Measurements from ENCODE around the gene AKNAD1.
"Not testable (repeated sequence)": the region's sequence is repeated elsewhere in the genome, so short reads cannot be mapped to it uniquely, and the experiment has no call there.

Gene AKNAD1

GRCh38 chr1:108829498-108829916 lies 27.4 kb downstream of the AKNAD1 start:
- no peak for DNase-seq

DNA sequence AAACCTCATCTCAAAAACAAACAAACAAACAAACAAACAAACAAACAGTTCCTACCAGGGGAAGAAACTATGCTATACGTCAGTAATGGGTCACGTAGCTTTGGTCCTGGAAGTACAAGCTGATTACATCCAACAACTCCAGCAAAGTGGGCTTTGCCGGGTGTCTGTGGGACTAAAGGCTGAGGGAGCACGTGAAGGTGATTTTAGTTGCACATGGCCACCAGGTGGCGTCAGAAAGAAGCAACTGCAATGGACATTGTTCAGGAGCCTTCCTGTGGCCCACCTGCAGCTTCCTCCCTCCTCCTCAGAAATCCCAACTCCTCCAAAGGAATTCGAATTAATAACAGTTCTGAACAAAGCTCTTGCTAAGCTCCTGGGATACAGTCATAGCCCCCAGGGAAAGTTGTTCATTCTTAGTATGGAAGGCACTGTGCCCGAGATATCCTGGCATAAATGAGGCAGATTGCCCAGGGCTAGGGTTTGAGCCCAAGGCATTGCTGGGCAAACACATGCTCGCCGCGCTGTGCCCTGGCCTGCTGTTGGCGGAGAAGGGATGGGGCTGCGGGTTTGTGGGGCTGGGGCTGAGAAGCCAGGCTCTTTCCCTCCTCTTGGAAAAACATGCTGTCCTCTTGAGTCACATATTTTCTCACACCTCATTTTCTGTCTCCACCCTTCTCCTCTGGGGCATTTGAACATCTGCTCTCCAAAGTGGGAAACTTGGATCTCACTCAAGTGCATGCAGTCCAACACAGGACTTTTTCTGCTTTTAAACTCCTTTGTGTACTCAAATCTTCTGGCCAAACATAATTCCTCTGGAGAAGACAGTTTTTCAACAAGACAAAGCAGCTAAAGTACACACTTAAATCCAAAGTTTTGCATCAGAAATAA lies 28.6 kb downstream of the AKNAD1 start:
- peak; percentile 33 to 55 (median 49) for DNase-seq

DNA sequence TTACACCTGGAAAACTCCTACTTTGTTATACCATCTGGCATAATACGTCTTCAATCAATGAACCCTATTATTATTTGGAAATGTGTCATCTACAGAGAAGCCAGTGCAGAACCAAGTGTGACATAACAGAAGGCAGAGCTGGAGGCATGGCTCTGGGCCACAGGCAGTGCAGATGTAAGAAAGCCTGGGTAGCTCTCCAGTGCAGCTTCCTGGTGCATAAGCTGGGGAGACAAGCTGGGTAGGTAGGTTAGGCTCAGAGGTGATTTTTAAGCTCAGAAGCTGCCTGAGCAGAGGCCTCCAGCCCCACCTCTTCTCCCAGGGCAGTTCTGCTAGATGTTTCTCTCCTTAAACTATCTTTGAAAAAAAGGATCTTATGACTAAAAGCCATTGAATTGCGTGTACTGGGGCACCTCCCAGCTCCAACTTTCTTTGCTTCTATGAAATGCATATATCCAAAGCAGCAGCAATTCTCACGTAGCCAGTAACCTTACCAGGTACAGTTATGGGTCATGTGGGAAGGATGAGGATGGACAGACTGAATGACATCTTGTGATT lies 30.7 kb downstream of the AKNAD1 start:
- DNase-seq = no peak

DNA sequence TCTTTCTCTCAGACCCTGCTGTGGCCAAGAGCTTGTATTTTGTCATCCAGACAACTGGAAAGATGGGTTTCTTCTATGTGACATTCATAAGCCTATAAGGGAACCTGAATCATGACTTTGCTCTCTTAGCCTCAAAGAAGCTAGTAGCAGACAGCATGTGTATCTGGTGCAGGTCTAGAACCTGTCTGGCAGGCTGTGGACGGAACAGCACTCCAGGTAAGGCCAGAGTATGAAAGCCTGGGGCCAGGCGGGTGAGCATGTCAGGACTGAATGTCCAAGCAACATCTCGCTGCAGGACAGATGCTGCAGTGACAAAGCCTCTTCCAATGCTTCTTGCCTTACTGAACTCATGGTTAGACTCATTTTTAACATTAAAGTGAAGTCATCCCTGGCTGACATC lies 32.8 kb downstream of the AKNAD1 start:
- no peak for DNase-seq

DNA sequence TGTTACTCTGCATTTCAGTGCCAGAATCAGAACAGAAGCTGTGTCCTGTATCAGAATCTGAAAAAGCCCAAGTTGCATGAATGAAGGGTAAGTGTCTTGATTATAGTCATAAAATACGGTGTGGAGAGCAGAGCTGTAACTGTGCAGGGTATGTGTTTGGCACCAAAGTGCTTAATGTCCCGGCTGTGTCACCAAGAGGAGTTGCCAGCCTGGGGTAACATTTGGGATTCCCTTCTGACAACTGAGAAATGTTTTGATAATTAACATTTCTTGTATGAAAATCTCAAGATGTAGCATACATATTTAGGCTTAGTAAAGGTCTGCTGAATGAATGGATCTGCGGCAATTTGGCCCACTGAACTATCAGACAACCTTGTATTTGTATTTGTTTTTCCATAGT lies 33.3 kb downstream of the AKNAD1 start:
- no peak for DNase-seq

- no peak for DNase-seq
Observed at GRCh38 chr1:108819878-108820277, 37.0 kb downstream of the AKNAD1 start.

GRCh38 chr1:108817811-108818210 lies 39.1 kb downstream of the AKNAD1 start:
- no peak for DNase-seq

DNA sequence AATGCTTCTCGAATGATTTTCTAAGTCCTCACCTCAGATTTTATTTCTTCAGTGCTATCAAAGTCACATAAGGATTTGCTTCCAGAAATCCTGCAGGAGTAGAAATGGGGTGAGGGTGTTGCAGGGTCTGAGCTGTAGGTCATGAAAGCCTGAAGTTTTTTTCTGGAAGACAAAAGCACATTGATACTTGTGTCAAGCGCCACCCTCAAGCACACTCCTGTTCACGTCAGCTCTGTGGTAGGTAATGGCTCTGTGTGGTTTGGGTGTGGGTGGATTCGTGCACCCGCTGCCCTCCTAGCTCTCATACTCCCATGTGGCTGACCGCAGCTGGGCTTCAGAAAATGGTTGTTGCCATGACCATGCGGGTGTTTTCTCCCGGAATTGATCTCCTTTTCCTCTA lies 39.9 kb downstream of the AKNAD1 start:
- DNase-seq = peak in 1 of 5 experiments; percentile 6

DNA sequence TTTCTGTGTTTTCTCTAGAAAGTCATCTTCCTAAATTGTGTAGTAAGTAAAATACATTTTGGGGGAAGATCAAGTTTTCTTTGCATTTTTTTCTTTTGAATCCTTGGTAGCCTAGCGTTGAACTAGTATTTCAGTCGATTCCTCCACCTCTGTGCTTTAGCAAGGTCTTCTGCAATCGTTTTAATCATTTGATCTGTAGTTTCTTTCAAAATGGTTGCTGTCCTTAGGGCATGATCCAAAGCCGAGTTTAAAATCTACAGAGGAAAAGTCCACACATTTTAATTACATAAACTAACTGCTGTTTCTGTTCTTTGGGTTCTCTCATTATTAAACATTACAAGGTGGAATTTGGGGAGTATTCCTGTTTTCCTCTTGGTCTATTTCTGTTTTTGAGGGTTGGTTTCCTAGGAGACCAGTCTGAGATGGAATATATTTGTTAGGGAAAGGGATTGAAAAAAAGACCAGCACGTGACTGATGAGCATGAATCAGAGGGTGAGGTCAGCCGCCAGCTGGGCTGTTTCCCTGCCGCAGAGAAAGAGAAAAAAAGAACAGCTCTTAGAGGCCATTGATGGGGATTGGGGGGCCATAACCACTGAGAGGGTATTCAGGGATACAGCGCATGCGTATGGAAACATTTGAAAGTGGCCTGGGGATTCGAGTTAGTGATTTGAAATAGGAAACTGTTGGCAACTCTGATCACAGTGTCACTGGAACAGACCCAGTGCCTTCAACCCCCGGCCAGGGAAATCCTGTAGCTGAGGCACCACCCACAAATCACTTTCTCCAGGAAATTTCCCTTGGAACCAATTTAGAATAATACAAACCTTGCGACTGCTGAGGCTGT lies 40.6 kb downstream of the AKNAD1 start:
- DNase-seq = no peak

DNA sequence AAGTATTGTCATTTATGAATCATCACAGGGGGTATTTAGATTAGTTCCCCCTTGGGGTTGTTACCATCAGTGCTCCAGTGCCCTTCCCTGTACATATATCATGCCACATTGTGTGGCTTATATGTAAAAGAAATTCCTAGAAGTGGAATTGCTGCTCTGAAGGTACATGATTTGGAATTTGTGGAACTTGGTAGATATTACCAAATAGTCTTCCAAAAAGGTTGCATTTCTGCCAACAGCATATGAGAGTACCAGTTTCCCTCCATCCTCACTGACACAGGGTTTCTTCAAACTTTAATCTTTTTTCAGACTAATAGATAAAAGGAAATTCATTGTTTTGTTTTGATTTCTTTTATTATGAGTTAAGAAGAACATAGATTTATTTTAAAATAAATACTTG lies 41.3 kb downstream of the AKNAD1 start:
- no peak for DNase-seq

DNA sequence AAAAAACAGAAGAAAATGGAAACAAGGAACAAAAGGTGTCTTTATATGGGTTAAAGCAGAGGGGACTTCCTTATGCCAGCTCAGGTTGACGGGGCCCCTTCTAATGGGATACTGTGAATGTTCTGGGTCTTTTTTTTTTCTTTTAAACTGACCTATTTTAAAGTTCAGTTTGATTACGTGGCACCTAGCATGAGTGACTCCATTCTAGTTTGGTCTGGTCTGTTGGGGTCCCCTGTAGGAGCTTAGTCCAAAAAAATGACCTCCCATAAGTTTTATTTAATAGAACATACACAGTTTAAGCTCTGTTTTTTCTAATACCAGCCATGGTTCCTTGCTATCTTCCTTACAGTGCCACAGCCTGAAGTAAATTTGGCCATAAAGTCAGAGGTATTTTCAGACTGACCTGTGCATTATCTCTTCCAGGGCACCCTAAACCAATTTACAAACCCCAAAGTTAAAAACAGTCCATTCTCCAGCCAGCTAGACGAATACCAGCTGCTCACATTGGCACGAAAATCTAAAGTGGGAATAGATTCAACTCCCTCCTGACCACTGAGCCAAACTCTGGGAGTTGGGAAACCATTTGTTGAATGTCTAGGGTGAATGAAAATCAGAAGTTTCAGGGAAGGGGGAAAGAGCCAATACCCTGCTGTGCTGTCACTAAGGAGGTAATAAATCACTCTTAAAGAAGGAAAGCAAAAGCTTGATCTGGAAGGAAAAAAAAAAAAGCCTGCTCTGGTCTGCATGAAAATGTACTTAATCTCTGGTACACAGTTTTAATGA lies 42.4 kb downstream of the AKNAD1 start:
- no peak for DNase-seq

GRCh38 chr1:108813326-108813725 lies 43.6 kb downstream of the AKNAD1 start:
- DNase-seq = no peak

DNA sequence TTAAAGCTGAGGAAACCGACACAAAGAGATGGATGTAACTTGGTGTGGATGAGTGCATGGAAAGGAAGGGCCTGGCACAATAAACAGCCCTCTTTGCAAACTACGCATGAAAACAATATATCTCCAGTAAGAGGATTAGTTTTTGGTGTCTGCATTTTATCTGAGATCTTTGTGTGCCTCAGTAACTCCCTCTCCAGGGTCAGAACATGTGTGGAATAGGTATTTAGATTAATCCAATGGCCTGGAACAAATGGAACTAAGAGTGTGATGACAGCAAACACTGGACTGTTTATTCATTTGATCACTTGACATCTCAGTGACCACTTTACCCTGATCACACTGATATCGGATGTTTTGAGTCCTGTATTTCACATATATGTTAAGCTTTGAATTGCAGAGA lies 45.3 kb downstream of the AKNAD1 start:
- no peak for DNase-seq

GRCh38 chr1:108808438-108808837 lies 48.5 kb downstream of the AKNAD1 start:
- DNase-seq = no peak

- no peak for DNase-seq
Observed at GRCh38 chr1:108803548-108803947, 53.3 kb downstream of the AKNAD1 start.

GRCh38 chr1:108801101-108801500 lies 55.8 kb downstream of the AKNAD1 start:
- no peak for DNase-seq

DNA sequence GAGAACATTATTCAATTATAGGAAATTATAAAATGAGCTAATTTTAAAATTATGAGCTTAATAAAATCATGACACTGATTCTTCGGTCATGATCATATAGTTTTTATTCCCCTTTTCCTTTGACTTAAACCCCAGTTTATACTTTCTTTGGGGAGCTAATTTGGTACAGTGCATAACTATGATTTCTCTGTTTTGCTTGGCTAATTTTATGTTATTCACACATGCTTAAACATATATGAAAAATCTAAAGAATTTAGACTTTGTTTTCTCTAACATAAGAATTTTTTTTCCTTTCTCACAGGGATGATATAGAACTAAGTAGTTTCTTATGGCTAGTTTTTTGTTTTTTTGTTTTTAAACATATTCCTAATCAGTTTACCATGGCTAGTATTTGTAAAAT lies 57.9 kb downstream of the AKNAD1 start:
- no peak for DNase-seq

DNA sequence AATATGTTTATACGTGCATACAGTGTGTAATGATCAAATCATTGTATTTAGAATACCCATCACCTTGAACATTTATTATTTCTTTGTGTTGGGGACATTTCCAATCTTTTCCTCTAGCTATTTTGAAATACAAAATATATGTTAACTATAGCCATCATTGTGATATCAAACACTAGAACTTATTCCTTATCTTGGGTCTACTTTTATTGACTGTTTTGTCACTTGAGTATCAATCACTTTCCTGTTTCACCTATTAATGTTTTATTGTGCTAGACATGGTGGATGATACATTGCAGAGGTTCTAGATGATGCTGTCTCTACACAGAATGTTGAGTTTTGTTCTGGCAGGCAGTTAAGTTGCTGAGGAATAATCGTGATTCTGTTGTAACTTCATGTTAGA lies 64.5 kb downstream of the AKNAD1 start:
- no peak for DNase-seq

GRCh38 chr1:108791790-108792189 lies 65.1 kb downstream of the AKNAD1 start:
- no peak for DNase-seq

- DNase-seq = no peak
Observed at GRCh38 chr1:108785880-108786279, 71.0 kb downstream of the AKNAD1 start.

- no peak for DNase-seq
Observed at GRCh38 chr1:108785264-108785663, 71.6 kb downstream of the AKNAD1 start.

DNA sequence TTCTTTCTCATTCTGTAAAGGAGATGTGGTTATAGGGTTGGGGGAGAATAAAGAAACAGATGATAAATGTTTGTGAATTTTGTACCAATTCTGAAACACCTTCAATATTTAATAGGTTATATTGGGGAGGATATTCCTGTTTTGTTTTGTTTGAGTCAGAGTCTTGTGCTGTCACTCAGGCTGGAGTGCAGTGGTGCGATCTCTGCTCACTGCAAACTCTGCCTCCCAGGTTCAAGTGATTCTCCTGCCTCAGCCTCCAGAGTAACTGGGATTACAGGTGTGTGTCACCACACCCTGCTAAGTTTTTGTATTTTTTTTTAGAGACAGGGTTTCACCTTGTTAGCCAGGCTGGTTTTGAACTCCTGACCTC lies 75.3 kb downstream of the AKNAD1 start:
- DNase-seq = not testable (repeated sequence)
